Stimulated activated CD4-positive, alpha-beta T cell treated with anti-CD3 and anti-CD28 coated beads, Interleukin-1b, Interleukin-23, amount 100 ng/mL, for 4 hours (primary cell): ENCODE results near the gene GLI3.
"Not testable (repeated sequence)": the region's sequence is repeated elsewhere in the genome, so short reads cannot be mapped to it uniquely, and the experiment has no call there.

Experiments used
- DNase-seq, 2 donors: peaks; one replicate each; pipeline ENCODE4 v3.0.0-alpha.2; 2020; ENCODE audit warnings: low read depth in 2 of 2

Gene GLI3

GRCh38 chr7:42212541-42213090, 24.4 kb downstream of the GLI3 start:
- DNase-seq, result no peak

DNA sequence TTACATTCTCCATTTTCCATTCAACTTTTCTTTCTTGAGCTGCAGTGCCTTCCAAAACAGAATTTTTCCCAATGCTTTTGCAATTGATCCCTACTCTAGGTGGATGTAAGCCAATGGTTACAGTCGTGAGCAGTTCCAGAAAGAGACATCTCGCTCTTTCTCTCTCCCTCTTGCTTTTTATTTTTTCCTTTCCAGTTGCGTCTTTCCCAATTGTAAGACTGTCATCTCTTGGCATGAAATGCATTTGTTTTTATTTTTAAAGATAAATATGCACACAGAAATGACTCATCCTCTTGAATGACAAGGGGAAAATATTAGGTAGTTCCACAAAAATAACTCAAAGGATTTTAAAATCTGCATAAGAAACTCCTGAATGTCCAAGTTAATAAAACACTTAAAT, 25.1 kb downstream of the GLI3 start:
- no peak for DNase-seq

DNA sequence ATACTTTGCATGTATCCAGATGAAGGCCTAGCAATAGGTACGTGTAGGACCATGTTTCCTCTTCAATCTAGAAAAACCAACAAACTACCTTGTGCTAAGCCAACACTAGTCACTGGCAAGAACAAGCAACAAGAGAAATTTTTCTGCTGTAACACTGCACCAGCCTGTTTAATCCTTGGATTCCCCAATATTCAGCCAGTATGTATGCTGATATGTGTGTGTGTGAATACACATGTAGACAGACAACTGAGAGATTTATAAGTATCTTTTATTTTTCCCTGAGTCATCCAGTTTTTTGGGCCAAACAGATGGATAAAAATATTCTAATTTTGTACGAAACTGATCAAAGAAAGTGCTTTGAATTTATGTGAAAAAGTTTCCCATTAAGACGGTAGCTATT, 26.2 kb downstream of the GLI3 start:
- no peak for DNase-seq

- no peak for DNase-seq
Measured at GRCh38 chr7:42210333-42210732, 26.7 kb downstream of the GLI3 start.

GRCh38 chr7:42209085-42209484, 27.9 kb downstream of the GLI3 start:
- not testable (repeated sequence) for DNase-seq

GRCh38 chr7:42208572-42208971, 28.4 kb downstream of the GLI3 start:
- no peak for DNase-seq

- no peak for DNase-seq
Measured at GRCh38 chr7:42207420-42207819, 29.6 kb downstream of the GLI3 start.

GRCh38 chr7:42203336-42203735, 33.7 kb downstream of the GLI3 start:
- no peak for DNase-seq

DNA sequence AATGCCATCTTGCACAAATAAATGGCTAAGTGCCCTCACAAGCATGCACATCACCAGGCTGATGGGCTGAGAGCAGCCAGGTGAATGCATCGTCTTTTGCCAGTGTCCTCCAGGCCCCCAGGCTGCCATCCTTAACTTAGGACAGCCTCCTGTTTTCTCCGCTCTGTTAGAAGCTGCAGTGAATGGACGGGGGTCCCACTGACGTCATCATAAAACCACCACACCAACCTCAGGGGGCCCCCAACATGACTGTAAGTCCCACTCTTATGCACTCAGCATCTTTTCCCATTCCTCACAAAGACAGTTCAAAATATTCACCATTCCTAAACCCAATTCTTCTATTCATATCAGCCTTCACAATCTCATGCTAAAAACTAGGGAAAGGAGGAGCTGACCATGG, 34.4 kb downstream of the GLI3 start:
- no peak for DNase-seq

DNA sequence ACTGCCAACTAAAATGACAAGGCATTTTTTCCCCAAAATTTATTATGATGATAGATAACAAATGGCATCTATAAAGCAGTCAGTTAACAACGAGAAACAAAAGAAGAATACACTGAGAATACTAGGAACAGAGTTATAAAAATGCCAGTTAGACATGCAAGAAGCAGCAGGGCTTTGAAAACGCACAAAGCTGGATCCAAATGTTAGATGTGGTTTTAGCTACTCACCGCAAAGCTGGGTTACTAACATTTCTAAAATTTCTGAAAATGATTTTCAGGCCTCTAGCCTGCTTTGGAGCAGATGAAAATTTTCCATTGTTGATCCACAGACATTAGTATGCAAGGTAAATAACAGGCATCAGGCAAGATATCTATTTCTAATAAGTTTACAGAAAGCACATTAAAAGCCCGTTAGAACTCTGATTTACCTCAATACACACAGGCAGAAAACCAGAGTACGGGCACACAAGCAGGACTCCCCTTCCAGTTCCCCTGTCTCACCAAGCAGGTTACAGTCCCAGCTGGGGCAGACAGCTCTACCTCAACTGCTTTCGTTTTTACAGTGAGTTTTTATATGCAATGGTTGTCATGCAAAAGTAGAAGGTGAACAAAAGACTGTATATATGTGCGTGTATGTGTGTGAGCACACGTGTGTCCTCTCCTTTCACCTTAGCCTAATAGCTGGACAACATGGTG, 37.9 kb downstream of the GLI3 start:
- no peak for DNase-seq

DNA sequence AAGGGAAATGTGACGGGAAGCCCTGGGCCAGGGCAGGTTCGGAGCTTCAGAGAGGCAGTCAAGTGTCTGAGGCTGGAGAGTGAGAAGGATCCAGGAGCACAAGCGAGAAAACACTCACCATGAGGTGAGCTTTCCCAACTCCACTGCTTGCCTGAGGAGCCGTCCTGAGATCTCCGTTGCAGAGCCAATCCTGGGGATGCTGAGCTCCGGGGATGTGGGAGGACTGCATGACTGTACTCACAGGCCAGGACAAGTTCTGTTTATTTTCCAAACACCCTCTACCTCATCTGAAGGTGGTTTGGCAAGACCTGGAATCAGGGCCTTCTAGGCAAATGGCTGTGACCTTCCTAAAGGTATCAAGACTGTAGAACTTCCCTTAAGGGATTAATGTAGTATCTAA, 38.7 kb downstream of the GLI3 start:
- DNase-seq, result no peak

- DNase-seq, result no peak
Measured at GRCh38 chr7:42197451-42197850, 39.6 kb downstream of the GLI3 start.

DNA sequence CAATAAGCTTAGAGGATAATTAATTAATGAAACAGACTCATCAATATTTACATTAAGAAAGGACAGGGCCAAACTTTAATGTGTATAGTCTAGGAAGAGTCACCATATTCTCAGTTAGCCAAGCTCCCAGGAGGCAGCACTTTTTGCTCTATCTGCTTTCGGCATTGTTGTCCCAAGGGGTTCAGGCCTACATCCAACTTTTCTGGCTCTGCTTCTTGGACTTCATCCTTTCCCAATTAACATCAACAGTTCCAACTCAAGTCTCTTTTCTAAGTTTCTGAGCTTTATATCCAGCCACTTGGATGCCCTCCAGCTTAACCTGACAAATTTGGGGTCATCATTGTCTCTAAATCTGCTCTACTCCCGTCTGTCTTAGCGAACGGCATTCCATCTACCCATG, 42.8 kb downstream of the GLI3 start:
- no peak for DNase-seq

- DNase-seq, result no peak
Measured at GRCh38 chr7:42193471-42194129, 43.4 kb downstream of the GLI3 start.

DNA sequence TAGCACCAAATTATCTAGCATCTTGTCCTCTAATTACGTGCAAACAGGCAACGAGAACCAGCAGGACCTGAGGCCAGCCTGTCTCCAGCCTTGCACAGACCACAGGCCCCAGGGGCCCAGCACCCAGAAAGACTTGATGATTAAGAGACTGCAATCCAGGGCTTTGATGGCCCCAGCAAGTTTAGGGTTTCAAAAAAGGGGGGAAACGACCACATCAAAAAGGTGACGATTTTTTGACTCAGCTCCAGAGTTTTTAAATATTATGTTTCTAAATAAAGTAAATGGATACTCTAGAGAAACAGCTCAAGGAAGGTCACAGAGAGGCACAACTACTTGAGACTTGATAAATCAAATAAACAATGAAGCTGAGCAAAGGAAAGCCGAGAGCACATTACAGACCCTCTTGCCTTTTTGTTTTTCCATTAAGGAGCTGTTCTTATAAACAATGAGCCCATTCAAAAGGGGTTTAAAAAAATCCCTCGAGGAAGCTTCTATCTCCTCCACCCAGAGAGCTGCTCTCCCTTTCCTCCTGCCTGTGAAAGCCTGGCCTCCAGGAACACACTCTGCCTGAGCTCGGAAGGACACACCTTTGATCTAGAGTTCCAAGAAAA, 44.1 kb downstream of the GLI3 start:
- DNase-seq, result no peak

GRCh38 chr7:42192066-42192465, 44.9 kb downstream of the GLI3 start:
- no peak for DNase-seq

DNA sequence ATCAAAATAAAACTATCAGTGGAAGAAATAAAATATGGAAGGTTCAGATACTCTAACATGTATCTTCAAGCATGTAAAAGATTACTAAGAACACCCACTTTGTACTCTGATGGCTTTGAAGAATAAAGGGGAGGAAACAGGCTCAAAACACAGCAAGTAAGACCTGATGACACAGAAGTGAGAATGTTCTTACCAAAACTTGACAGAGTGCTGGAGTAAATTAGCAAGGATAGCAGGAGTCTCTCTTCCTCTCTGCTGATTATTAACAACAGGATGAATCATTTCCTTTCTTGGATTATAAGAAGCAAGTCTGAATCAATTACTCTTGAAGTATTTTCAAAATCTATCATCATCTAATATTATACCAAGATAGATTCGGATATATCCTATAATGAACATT, 47.5 kb downstream of the GLI3 start:
- no peak for DNase-seq

- DNase-seq, result no peak
Measured at GRCh38 chr7:42186151-42186550, 50.9 kb downstream of the GLI3 start.

DNA sequence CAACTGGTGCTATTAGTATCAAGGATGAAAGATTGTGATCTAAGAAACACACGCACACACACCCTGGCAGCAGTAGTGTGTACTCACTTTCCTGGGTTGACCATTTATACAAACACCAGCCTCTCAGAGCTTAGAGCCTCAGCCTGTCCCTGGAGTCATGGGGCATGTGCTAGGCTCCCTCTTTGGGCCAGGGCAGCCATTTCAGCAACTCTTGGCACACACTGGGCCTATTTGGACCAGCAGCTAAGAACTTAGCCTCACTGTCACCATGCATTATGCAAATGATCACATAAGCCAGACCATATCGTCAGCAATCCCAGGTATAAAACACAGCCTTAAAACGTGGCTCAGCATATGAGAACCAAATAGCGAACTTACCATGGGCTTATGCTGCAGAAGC, 51.3 kb downstream of the GLI3 start:
- no peak for DNase-seq

GRCh38 chr7:42183547-42183946, 53.5 kb downstream of the GLI3 start:
- DNase-seq, result no peak

GRCh38 chr7:42181566-42181965, 55.4 kb downstream of the GLI3 start:
- DNase-seq, result no peak

DNA sequence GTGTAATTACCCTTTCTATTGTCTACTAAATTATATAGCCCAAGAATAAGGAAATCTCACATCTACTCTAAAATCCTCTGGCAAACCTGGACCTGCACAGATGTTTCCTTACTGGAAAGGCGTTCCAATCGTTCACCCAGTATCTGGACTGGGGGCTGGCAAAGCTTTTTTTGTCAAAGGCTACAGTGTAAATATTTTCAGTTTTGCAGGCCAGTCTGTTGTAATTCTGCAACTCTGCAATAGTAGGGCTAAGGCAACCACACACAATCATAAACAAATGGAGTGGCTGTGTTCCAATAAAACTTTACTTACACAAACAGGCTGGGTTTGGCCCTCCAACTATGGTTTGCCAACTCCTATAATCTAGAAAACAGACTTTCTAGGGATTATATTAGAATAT, 56.2 kb downstream of the GLI3 start:
- DNase-seq, result no peak

GRCh38 chr7:42176724-42177101, 60.3 kb downstream of the GLI3 start:
- no peak for DNase-seq
